Neutrophil (primary cell): ENCODE data around the gene RAB40C.

Experiments used
- H3K27ac ChIP-seq: fragments of 200-600 bp; sonication (generic); 2 replicates; pipeline ENCODE4 v1.5.1; 2016; ENCODE audit warnings: mild to moderate bottlenecking, moderate library complexity
- H3K27me3 ChIP-seq: fragments of 200-600 bp; sonication (generic); 2 replicates; pipeline ENCODE4 v1.6.0; 2016; ENCODE audit warnings: mild to moderate bottlenecking
- H3K36me3 ChIP-seq: fragments of 200-600 bp; sonication (generic); 2 replicates; pipeline ENCODE4 v1.5.1; 2017
- H3K4me1 ChIP-seq, 2 experiments: fragments of 200-600 bp in 1 of 2; sonication (generic) in 1 of 2; 1 replicate in 1 of 2; 2 replicates in 1 of 2; pipeline versions ENCODE4 v1.5.1 to v1.6.1; 2013 to 2016; ENCODE audit warnings: low read depth in 1 of 2, low read length in 1 of 2, mild to moderate bottlenecking in 1 of 2, moderate library complexity in 1 of 2; ENCODE audit not compliant: control insufficient read depth in 1 of 2, insufficient read depth in 1 of 2
- H3K4me3 ChIP-seq, 2 experiments: fragments of 200-600 bp in 1 of 2; sonication (generic) in 1 of 2; 1 replicate in 1 of 2; 2 replicates in 1 of 2; pipeline ENCODE4 v1.5.1; 2013 to 2016; ENCODE audit warnings: low read depth in 1 of 2, low read length in 1 of 2, mild to moderate bottlenecking in 1 of 2, moderate library complexity in 1 of 2
- H3K9me3 ChIP-seq: fragments of 200-600 bp; sonication (generic); 2 replicates; pipeline ENCODE4 v1.5.1; 2016
- TF ChIP-seq, protein P1 (sequence below): fragments of 200-600 bp; sonication (generic); IDR thresholded peaks from 2 replicates; pipeline ENCODE4 v1.5.1; 2016; ENCODE audit warnings: antibody characterized with exemption

Gene RAB40C

DNA sequence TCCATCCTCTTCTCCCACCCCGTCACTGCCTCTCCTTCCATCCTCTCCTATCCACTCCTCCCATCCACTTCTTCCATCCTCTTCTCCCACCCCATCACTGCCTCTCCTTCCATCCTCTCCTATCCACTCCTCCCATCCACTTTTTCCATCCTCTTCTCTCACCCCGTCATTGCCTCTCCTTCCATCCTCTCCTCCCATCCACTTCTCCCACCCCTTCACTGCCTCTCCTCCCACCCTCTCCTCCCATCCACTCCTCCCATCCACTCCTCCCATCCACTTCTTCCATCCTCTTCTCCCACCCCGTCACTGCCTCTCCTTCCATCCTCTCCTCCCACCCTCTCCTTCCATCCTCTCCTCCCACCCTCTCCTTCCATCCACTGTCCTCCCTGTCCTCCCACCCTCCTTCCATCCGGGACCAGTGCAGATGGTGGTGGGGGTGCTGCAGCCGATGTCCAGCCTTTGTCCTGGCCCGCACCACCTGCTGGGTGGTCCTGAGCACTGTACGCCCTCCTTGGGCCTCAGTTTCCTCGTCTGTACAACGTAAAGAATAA lies 42.0 kb downstream of the RAB40C start:
- H3K36me3 ChIP-seq: peaks cover 36% of the 10 kb centered on the region
- no peak overlapping the region for H3K27ac ChIP-seq
- peaks cover 25% of the 10 kb centered on the region for H3K27me3 ChIP-seq
- no peak overlapping the region for H3K4me3 ChIP-seq
- TF ChIP-seq, protein P1, sequence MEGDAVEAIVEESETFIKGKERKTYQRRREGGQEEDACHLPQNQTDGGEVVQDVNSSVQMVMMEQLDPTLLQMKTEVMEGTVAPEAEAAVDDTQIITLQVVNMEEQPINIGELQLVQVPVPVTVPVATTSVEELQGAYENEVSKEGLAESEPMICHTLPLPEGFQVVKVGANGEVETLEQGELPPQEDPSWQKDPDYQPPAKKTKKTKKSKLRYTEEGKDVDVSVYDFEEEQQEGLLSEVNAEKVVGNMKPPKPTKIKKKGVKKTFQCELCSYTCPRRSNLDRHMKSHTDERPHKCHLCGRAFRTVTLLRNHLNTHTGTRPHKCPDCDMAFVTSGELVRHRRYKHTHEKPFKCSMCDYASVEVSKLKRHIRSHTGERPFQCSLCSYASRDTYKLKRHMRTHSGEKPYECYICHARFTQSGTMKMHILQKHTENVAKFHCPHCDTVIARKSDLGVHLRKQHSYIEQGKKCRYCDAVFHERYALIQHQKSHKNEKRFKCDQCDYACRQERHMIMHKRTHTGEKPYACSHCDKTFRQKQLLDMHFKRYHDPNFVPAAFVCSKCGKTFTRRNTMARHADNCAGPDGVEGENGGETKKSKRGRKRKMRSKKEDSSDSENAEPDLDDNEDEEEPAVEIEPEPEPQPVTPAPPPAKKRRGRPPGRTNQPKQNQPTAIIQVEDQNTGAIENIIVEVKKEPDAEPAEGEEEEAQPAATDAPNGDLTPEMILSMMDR: no peak
- H3K9me3 ChIP-seq: no peaks in the 10 kb centered on the region
- peaks cover 7 to 15% of the 10 kb centered on the region in 2 experiments for H3K4me1 ChIP-seq

DNA sequence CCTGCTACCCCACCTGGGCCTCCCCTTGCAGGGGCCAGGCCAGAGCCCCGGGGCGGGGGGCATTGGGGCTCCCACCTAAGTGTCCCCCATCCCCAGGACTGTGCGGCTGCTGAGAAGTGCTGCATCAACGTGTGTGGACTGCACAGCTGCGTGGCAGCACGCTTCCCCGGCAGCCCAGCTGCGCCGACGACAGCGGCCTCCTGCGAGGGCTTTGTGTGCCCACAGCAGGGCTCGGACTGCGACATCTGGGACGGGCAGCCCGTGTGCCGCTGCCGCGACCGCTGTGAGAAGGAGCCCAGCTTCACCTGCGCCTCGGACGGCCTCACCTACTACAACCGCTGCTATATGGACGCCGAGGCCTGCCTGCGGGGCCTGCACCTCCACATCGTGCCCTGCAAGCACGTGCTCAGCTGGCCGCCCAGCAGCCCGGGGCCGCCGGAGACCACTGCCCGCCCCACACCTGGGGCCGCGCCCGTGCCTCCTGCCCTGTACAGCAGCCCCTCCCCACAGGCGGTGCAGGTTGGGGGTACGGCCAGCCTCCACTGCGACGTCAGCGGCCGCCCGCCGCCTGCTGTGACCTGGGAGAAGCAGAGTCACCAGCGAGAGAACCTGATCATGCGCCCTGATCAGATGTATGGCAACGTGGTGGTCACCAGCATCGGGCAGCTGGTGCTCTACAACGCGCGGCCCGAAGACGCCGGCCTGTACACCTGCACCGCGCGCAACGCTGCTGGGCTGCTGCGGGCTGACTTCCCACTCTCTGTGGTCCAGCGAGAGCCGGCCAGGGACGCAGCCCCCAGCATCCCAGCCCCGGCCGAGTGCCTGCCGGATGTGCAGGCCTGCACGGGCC lies 42.8 kb downstream of the RAB40C start:
- no peak overlapping the region for H3K27ac ChIP-seq
- TF ChIP-seq, protein P1: no peak
- peaks cover 13 to 23% of the 10 kb centered on the region in 2 experiments for H3K4me1 ChIP-seq
- H3K36me3 ChIP-seq: peaks cover 28% of the 10 kb centered on the region
- H3K27me3 ChIP-seq: peaks cover 25% of the 10 kb centered on the region
- H3K4me3 ChIP-seq: no peak overlapping the region
- no peaks in the 10 kb centered on the region for H3K9me3 ChIP-seq

DNA sequence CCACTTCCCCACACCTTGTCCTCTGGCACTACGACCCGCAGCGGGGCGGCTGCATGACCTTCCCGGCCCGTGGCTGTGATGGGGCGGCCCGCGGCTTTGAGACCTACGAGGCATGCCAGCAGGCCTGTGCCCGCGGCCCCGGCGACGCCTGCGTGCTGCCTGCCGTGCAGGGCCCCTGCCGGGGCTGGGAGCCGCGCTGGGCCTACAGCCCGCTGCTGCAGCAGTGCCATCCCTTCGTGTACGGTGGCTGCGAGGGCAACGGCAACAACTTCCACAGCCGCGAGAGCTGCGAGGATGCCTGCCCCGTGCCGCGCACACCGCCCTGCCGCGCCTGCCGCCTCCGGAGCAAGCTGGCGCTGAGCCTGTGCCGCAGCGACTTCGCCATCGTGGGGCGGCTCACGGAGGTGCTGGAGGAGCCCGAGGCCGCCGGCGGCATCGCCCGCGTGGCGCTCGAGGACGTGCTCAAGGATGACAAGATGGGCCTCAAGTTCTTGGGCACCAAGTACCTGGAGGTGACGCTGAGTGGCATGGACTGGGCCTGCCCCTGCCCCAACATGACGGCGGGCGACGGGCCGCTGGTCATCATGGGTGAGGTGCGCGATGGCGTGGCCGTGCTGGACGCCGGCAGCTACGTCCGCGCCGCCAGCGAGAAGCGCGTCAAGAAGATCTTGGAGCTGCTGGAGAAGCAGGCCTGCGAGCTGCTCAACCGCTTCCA lies 43.6 kb downstream of the RAB40C start:
- H3K4me1 ChIP-seq: peaks cover 14 to 24% of the 10 kb centered on the region in 2 experiments
- no peak overlapping the region for H3K4me3 ChIP-seq
- H3K27ac ChIP-seq: no peak overlapping the region
- TF ChIP-seq, protein P1: no peak
- peaks cover 20% of the 10 kb centered on the region for H3K36me3 ChIP-seq
- H3K9me3 ChIP-seq: no peaks in the 10 kb centered on the region
- H3K27me3 ChIP-seq: peaks cover 25% of the 10 kb centered on the region

DNA sequence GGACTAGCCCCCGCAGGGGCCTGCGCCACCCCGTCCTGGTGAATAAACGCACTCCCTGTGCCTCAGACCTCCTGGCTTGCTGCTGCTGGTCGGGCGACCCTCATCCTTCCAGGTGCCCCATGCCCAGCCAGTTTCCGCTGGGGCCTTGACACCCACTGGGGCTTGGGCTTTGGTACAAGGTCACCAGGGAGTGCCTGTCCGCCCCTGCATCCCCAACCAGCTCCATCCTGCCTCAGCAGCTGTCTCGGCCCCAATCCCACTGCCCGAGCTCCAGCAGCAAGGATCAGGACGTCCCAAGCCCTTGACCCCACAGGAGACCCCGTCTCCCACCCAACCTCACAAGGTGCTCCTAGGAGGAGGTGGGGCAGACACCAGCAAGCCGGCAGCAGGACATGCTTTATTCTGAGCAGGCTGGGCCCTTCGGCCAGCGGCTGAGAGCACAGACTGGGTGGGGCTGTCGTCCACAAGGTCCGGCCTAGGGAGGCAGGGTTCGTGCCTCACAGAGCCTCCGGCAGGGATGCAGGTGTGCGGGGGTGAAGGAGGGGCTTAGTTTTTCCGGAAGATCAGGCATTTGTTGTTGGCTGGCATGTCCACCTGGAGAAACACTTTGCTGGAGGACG lies 44.3 kb downstream of the RAB40C start:
- TF ChIP-seq, protein P1: no peak
- H3K27me3 ChIP-seq: peaks cover 25% of the 10 kb centered on the region
- peaks cover 14 to 24% of the 10 kb centered on the region in 2 experiments for H3K4me1 ChIP-seq
- peaks cover 13% of the 10 kb centered on the region for H3K36me3 ChIP-seq
- H3K4me3 ChIP-seq: no peak overlapping the region
- H3K9me3 ChIP-seq: no peaks in the 10 kb centered on the region
- no peak overlapping the region for H3K27ac ChIP-seq

DNA sequence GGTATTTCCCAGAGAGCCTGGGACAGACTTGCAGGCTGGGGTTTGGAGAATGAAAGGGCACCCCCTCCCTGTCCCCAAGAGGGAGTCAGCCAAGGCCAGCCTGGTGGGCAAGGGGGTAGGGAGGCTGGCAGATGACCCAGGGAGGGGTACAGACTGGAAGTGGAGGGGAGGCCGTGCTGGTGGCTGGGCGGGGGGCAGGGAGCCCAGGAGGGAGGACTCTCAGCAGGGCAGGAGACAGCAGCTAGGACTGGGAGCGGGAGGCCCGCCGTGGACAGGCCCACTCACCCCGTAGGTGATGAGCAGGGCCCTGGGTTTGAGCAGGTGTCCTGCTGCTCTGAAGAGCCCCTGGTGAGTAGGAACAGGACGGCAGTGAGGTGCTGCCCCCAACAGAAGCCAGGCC lies 45.1 kb downstream of the RAB40C start:
- Histone ChIP-seq H3K27me3 (peaks cover 24% of the 10 kb centered on the region), H3K27ac (no peak overlapping the region), H3K36me3 (peaks cover 8% of the 10 kb centered on the region), H3K4me3 (no peak overlapping the region), H3K9me3 (no peaks in the 10 kb centered on the region), H3K4me1 (peaks cover 14 to 24% of the 10 kb centered on the region in 2 experiments)
- TF ChIP-seq, protein P1: no peak
